Endothelial cell of hepatic sinusoid (primary cell): ENCODE results near the gene DBF4B.
"Not testable (repeated sequence)": the region's sequence is repeated elsewhere in the genome, so short reads cannot be mapped to it uniquely, and the experiment has no call there.

Experiments used
- in situ Hi-C: cut with HindIII; loops from 2 replicates; pipeline ENCODE4 v1.10.0; 2017; ENCODE audit warnings: low sequenced_read_pairs

Gene DBF4B

GRCh38 chr17:44722254-44722653 lies 13.8 kb downstream of the DBF4B start:
- in situ Hi-C loops = no loop called here

- in situ Hi-C loops = not testable (repeated sequence)
Measured at GRCh38 chr17:44726121-44726520, 17.7 kb downstream of the DBF4B start.

GRCh38 chr17:44733753-44734152 lies 25.3 kb downstream of the DBF4B start:
- in situ Hi-C loops = no loop called here

GRCh38 chr17:44734272-44734671 lies 25.8 kb downstream of the DBF4B start:
- in situ Hi-C loops = no loop called here

GRCh38 chr17:44736551-44737240 lies 28.2 kb downstream of the DBF4B start:
- in situ Hi-C loops = no loop called here

GRCh38 chr17:44738214-44738906 lies 29.9 kb downstream of the DBF4B start:
- in situ Hi-C loops = no loop called here

- in situ Hi-C loops = no loop called here
Measured at GRCh38 chr17:44741316-44741715, 32.9 kb downstream of the DBF4B start.

GRCh38 chr17:44745301-44745700 lies 36.8 kb downstream of the DBF4B start:
- in situ Hi-C loops = no loop called here

GRCh38 chr17:44745738-44746137 lies 37.3 kb downstream of the DBF4B start:
- in situ Hi-C loops = not testable (repeated sequence)

- in situ Hi-C loops = no loop called here
Measured at GRCh38 chr17:44747566-44747965, 39.1 kb downstream of the DBF4B start.

GRCh38 chr17:44749076-44749979 lies 40.9 kb downstream of the DBF4B start:
- in situ Hi-C loops = no loop called here

- in situ Hi-C loops = loop anchor here (5.0 kb wide), 2 partner anchors 58 to 83 kb away; no protein-coding TSS in a partner anchor
Measured at GRCh38 chr17:44749980-44750318, 41.5 kb downstream of the DBF4B start.

GRCh38 chr17:44751331-44751730 lies 42.9 kb downstream of the DBF4B start:
- in situ Hi-C loops = loop anchor here (5.0 kb wide), 2 partner anchors 59 to 84 kb away; no protein-coding TSS in a partner anchor

- in situ Hi-C loops = loop anchor here (5.0 kb wide), 2 partner anchors 60 to 85 kb away; no protein-coding TSS in a partner anchor
Measured at GRCh38 chr17:44751806-44752205, 43.3 kb downstream of the DBF4B start.

GRCh38 chr17:44752953-44753861 lies 44.7 kb downstream of the DBF4B start:
- in situ Hi-C loops = loop anchor here (5.0 kb wide), 2 partner anchors 61 to 86 kb away; no protein-coding TSS in a partner anchor

- in situ Hi-C loops = loop anchor here (5.0 kb wide), 2 partner anchors 62 to 87 kb away; no protein-coding TSS in a partner anchor
Measured at GRCh38 chr17:44754276-44754675, 45.8 kb downstream of the DBF4B start.

GRCh38 chr17:44755180-44755579 lies 46.7 kb downstream of the DBF4B start:
- in situ Hi-C loops = not testable (repeated sequence)

- in situ Hi-C loops = no loop called here
Measured at GRCh38 chr17:44757045-44757917, 48.8 kb downstream of the DBF4B start.

- in situ Hi-C loops = no loop called here
Measured at GRCh38 chr17:44757918-44758413, 49.5 kb downstream of the DBF4B start.
